Vagina (tissue), 2 donors: ENCODE results near the gene UGGT1. TPM values are rescaled to one million over a fixed set of nuclear protein-coding genes. Genes with fewer than 3 reads are reported as not detected.

Experiments used
- DNase-seq, 2 donors: peaks; one replicate each; pipeline ENCODE4 v3.0.0-alpha.2; 2017; ENCODE audit errors: extremely low spot score in 2 of 2
- H3K27ac ChIP-seq: fragments of 200-600 bp; sonication (generic); one replicate; pipeline ENCODE4 v1.5.1; 2019
- H3K27me3 ChIP-seq: fragments of 200-600 bp; sonication (generic); one replicate; pipeline ENCODE4 v1.5.1; 2019
- H3K36me3 ChIP-seq, 2 donors: fragments of 200-600 bp; sonication (generic); one replicate each; pipeline ENCODE4 v1.5.1; 2017 to 2019
- H3K4me1 ChIP-seq: fragments of 200-600 bp; sonication (generic); one replicate; pipeline ENCODE4 v1.5.1; 2019
- H3K4me3 ChIP-seq, 2 donors: fragments of 200-600 bp; sonication (generic); 1 replicate in 1 of 2; 2 replicates in 1 of 2; pipeline ENCODE4 v1.5.1; 2016 to 2019
- H3K9me3 ChIP-seq: fragments of 200-600 bp; sonication (generic); one replicate; pipeline ENCODE4 v1.5.1; 2019
- CTCF ChIP-seq, 3 experiments: fragments of 450-650 bp in 2 of 3; fragments of 200-600 bp in 1 of 3; sonication (generic) in 1 of 3; IDR thresholded peaks; one replicate each; pipeline ENCODE4 v1.5.1; 2017 to 2019; ENCODE audit warnings: antibody characterized with exemption in 3 of 3, mild to moderate bottlenecking in 2 of 3, moderate library complexity in 2 of 3
- POLR2A ChIP-seq, 2 donors: fragments of 450-650 bp; IDR thresholded peaks; one replicate each; pipeline ENCODE4 v1.6.1; 2017; ENCODE audit warnings: antibody characterized with exemption in 2 of 2, mild to moderate bottlenecking in 2 of 2, moderate library complexity in 2 of 2
- POLR2AphosphoS5 ChIP-seq, 2 donors: sonication (generic); formaldehyde crosslinking; IDR thresholded peaks; one replicate each; pipeline ENCODE4 v1.9.0; 2017; ENCODE audit warnings: antibody characterized with exemption in 2 of 2, mild to moderate bottlenecking in 2 of 2, low read depth in 1 of 2; ENCODE audit not compliant: insufficient read depth in 1 of 2
- intact Hi-C: fragments of 100-400 bp; cut with DNase I; formaldehyde crosslinking; loops from one replicate; pipeline ENCODE4 v1.15.1; 2023
- total RNA-seq: library from RNA; depleted of rRNA; stranded (reverse); fragments of >200 nt; gene quantifications from one replicate; pipeline ENCODE4 v1.2.3, GENCODE V29; 2016

The UGGT1 gene
- 40.5 TPM for total RNA-seq

- H3K27me3 ChIP-seq: no peaks in the 10 kb centered on the region
These were observed at the start of gene UGGT1 for GRCh38 chr2:128090945-128091725. TSS of gene UGGT1 (plus strand) at chr2:128091200. CDS start at chr2:128091358, 158 bp downstream.

GRCh38 chr2:128041561-128041960 lies 49.4 kb upstream of the UGGT1 start:
- no peak for TF ChIP-seq POLR2AphosphoS5 (IDR thresholded peaks at IDR 0.05; ENCODE audit: insufficient read depth in 1 of 2, low read depth in 1 of 2)
- H3K27ac ChIP-seq: no peak overlapping the region
- H3K9me3 ChIP-seq: peaks cover 20% of the 10 kb centered on the region
- no peaks in the 10 kb centered on the region for H3K36me3 ChIP-seq
- no peaks in the 10 kb centered on the region for H3K4me1 ChIP-seq
- no peak for DNase-seq
- H3K27me3 ChIP-seq: no peaks in the 10 kb centered on the region
- intact Hi-C loops: no loop called here
- no peak overlapping the region for H3K4me3 ChIP-seq

More at GRCh38 chr2:128090945-128091725, at the start of gene UGGT1:
- intact Hi-C loops: loop anchor here (5.0 kb wide), 1 partner anchor 64 kb away; the partner anchor contains the start of gene SAP130
- peak in 1 of 2 donors; percentile 90 for DNase-seq
- Histone ChIP-seq H3K36me3 (no peaks in the 10 kb centered on the region), H3K9me3 (no peaks in the 10 kb centered on the region), H3K4me3 (peak within 1 kb of the TSS; percentile 94 to 95), H3K27ac (peak within 1 kb of the TSS; percentile 66), H3K4me1 (peaks cover 31% of the 10 kb centered on the region)
- TF ChIP-seq POLR2AphosphoS5 (IDR thresholded peaks at IDR 0.05; ENCODE audit: insufficient read depth in 1 of 2, low read depth in 1 of 2): peak; percentile 91 to 94
- no peak for TF ChIP-seq CTCF (IDR thresholded peaks at IDR 0.05)
- peak in 1 of 2 donors; percentile 41 for TF ChIP-seq POLR2A (IDR thresholded peaks at IDR 0.05)

GRCh38 chr2:128043041-128043440 lies 48.0 kb upstream of the UGGT1 start:
- no peak overlapping the region for H3K27ac ChIP-seq
- H3K4me1 ChIP-seq: no peaks in the 10 kb centered on the region
- peaks cover 8% of the 10 kb centered on the region for H3K9me3 ChIP-seq
- H3K36me3 ChIP-seq: no peaks in the 10 kb centered on the region
- no peak for DNase-seq
- no peak overlapping the region for H3K4me3 ChIP-seq
- no peaks in the 10 kb centered on the region for H3K27me3 ChIP-seq
- intact Hi-C loops: no loop called here
- TF ChIP-seq CTCF (IDR thresholded peaks at IDR 0.05) (no peak), POLR2A (IDR thresholded peaks at IDR 0.05) (no peak), POLR2AphosphoS5 (IDR thresholded peaks at IDR 0.05; ENCODE audit: insufficient read depth in 1 of 2, low read depth in 1 of 2) (no peak)

GRCh38 chr2:128053331-128053730 lies 37.7 kb upstream of the UGGT1 start:
- DNase-seq: no peak
- Histone ChIP-seq H3K4me3 (no peak overlapping the region), H3K4me1 (no peaks in the 10 kb centered on the region), H3K27ac (no peak overlapping the region), H3K27me3 (no peaks in the 10 kb centered on the region), H3K9me3 (no peaks in the 10 kb centered on the region), H3K36me3 (no peaks in the 10 kb centered on the region)
- TF ChIP-seq POLR2AphosphoS5 (IDR thresholded peaks at IDR 0.05; ENCODE audit: insufficient read depth in 1 of 2, low read depth in 1 of 2): no peak
- no peak for TF ChIP-seq POLR2A (IDR thresholded peaks at IDR 0.05)
- TF ChIP-seq CTCF (IDR thresholded peaks at IDR 0.05): no peak
- intact Hi-C loops: no loop called here

GRCh38 chr2:128054104-128054885 lies 36.7 kb upstream of the UGGT1 start:
- Histone ChIP-seq H3K4me1 (no peaks in the 10 kb centered on the region), H3K27ac (no peak overlapping the region), H3K36me3 (no peaks in the 10 kb centered on the region), H3K9me3 (no peaks in the 10 kb centered on the region), H3K27me3 (no peaks in the 10 kb centered on the region), H3K4me3 (no peak overlapping the region)
- DNase-seq: no peak
- TF ChIP-seq POLR2A (IDR thresholded peaks at IDR 0.05) (no peak), POLR2AphosphoS5 (IDR thresholded peaks at IDR 0.05; ENCODE audit: insufficient read depth in 1 of 2, low read depth in 1 of 2) (no peak), CTCF (IDR thresholded peaks at IDR 0.05) (no peak)
- intact Hi-C loops: no loop called here
